IPS-18a (cell line): ENCODE measurements around the gene CCT7.

Source experiments
- H3K27ac ChIP-seq: one replicate; pipeline ENCODE4 v1.5.1; 2013; ENCODE audit warnings: low read length
- H3K27me3 ChIP-seq: one replicate; pipeline ENCODE4 v1.6.1; 2013; ENCODE audit warnings: mild to moderate bottlenecking, low read length; ENCODE audit not compliant: control insufficient read depth, insufficient read depth
- H3K36me3 ChIP-seq: one replicate; pipeline ENCODE4 v1.6.1; 2013; ENCODE audit warnings: low read depth, low read length; ENCODE audit not compliant: control insufficient read depth
- H3K4me1 ChIP-seq: one replicate; pipeline ENCODE4 v1.6.1; 2013; ENCODE audit warnings: low read depth, low read length; ENCODE audit not compliant: control insufficient read depth
- H3K4me3 ChIP-seq: one replicate; pipeline ENCODE4 v1.5.1; 2013; ENCODE audit warnings: low read length
- H3K9ac ChIP-seq: one replicate; pipeline ENCODE4 v1.6.1; 2013; ENCODE audit warnings: mild to moderate bottlenecking, low read length, moderate library complexity
- H3K9me3 ChIP-seq: one replicate; pipeline ENCODE4 v1.6.1; 2013; ENCODE audit warnings: low read depth, low read length; ENCODE audit not compliant: control insufficient read depth

Gene CCT7

DNA sequence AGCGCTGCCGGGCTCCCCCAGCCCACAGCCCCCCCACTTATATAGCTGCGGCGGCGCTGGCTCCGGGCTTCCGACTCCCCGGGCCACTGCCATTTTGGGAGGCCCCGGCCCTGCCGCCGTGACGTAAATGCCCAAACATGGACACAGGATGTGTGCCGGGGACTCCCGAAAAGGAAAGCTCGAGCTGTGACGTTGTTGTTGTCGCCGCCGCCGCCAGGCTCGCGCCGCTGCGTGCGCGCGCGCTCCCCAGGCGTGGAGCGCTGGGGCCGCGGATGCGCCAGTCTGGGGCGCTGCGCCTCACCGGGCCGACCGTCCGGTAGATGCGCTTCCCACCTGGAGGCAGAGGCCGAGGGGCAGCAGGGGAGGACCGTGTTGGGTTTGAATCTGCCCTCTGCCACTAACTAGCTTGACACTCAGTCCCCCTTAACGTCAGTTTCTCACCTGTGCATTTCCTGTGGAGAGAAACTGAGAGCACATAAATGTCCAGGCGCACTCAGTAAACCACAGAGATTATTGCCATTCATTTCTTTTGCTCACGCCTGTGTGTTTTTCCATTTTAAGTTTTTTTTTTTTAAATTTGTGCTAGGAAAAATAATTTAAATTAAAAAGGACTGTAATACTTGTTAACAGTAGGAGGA is 59.5 kb downstream of the CCT7 start, which contains the start of gene EGR4:
TSS of gene EGR4 (minus strand) at position 15 of the 638 bp plus-strand sequence. CDS start 231 bp downstream, outside the sequence.
- Histone ChIP-seq H3K27me3 (peaks cover 94% of the 10 kb centered on the region), H3K9ac (no peak within 1 kb of the TSS)

DNA sequence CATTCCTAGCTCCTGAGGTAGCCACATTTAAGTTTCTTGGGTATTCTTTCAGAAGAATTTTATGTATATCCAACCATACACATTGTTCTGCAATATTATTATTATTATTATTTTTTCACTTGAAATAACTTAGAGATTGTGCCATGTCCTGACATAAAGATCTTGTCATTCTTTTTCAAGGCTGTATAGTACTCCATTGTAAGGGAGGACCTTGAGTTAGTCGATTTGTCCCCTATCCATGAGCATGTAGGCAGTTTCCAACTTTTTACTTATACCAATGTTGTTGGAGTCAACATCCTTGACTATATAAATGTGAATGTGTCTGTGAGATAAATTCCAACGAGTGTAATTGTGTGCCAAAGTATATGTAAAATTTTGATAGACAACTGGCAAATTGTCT is 60.1 kb downstream of the CCT7 start:
- no peak overlapping the region for H3K9ac ChIP-seq
- H3K4me1 ChIP-seq: no peaks in the 10 kb centered on the region
- H3K36me3 ChIP-seq: no peaks in the 10 kb centered on the region
- H3K27me3 ChIP-seq: peaks cover 88% of the 10 kb centered on the region
- no peaks in the 10 kb centered on the region for H3K9me3 ChIP-seq
- H3K27ac ChIP-seq: no peak overlapping the region
- no peak overlapping the region for H3K4me3 ChIP-seq

More for the DNA sequence above, 59.5 kb downstream of the CCT7 start, which contains the start of gene EGR4:
- no peaks in the 10 kb centered on the region for H3K4me1 ChIP-seq
- H3K4me3 ChIP-seq: peak within 1 kb of the TSS; percentile 55
- H3K36me3 ChIP-seq: no peaks in the 10 kb centered on the region
- H3K27ac ChIP-seq: no peak within 1 kb of the TSS
- H3K9me3 ChIP-seq: no peaks in the 10 kb centered on the region

DNA sequence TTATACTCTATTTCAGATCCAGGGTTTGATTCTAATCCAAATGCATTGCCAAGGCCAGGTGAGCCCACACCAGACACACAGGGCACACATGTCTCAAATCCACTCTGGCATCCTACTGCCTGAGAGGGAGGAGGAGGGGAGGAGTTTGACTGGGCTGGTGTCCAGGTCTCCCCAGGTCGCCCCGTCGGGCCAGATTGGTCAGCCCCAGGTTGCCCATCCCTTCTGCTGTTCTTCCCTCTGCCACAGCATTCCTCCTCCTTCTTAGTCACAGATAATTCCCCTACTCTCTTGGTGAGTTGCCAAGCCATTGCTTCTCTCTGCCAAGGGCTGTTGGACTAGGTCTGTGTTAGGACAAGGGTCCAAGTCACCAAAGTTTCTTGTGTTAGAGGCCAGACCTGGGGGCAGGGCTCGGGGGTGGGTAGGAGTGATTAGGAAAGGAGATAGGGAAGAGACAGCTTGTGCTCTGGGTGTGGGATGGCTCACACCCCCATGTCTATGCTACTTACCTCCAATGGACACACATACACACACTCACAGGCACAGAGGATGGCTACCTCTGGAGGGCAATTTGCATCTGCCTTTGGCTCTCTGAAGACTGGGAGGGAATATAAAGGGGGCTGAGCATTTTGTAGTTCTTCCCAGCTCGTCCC is 61.8 kb downstream of the CCT7 start:
- no peaks in the 10 kb centered on the region for H3K4me1 ChIP-seq
- peaks cover 81% of the 10 kb centered on the region for H3K27me3 ChIP-seq
- no peak overlapping the region for H3K9ac ChIP-seq

GRCh38 chr2:73297151-73297559 is 63.0 kb downstream of the CCT7 start:
- H3K9ac ChIP-seq: no peak overlapping the region
- no peak overlapping the region for H3K27ac ChIP-seq
- H3K36me3 ChIP-seq: no peaks in the 10 kb centered on the region
- H3K27me3 ChIP-seq: peaks cover 68% of the 10 kb centered on the region
- H3K9me3 ChIP-seq: no peaks in the 10 kb centered on the region
- no peak overlapping the region for H3K4me3 ChIP-seq
- no peaks in the 10 kb centered on the region for H3K4me1 ChIP-seq

More for the DNA sequence above, 61.8 kb downstream of the CCT7 start:
- H3K36me3 ChIP-seq: no peaks in the 10 kb centered on the region
- no peak overlapping the region for H3K4me3 ChIP-seq
- no peaks in the 10 kb centered on the region for H3K9me3 ChIP-seq
- no peak overlapping the region for H3K27ac ChIP-seq

- no peak overlapping the region for H3K9ac ChIP-seq
- H3K9me3 ChIP-seq: no peaks in the 10 kb centered on the region
- peaks cover 64% of the 10 kb centered on the region for H3K27me3 ChIP-seq
- H3K4me1 ChIP-seq: no peaks in the 10 kb centered on the region
- H3K36me3 ChIP-seq: no peaks in the 10 kb centered on the region
- H3K27ac ChIP-seq: no peak overlapping the region
- no peak overlapping the region for H3K4me3 ChIP-seq
These were observed 63.5 kb downstream of the CCT7 start for GRCh38 chr2:73297586-73297985.

GRCh38 chr2:73300926-73301325 is 66.8 kb downstream of the CCT7 start:
- H3K9ac ChIP-seq: no peak overlapping the region
- H3K27me3 ChIP-seq: peaks cover 30% of the 10 kb centered on the region
- no peaks in the 10 kb centered on the region for H3K36me3 ChIP-seq
- no peaks in the 10 kb centered on the region for H3K9me3 ChIP-seq
- no peak overlapping the region for H3K4me3 ChIP-seq
- no peaks in the 10 kb centered on the region for H3K4me1 ChIP-seq
- no peak overlapping the region for H3K27ac ChIP-seq

DNA sequence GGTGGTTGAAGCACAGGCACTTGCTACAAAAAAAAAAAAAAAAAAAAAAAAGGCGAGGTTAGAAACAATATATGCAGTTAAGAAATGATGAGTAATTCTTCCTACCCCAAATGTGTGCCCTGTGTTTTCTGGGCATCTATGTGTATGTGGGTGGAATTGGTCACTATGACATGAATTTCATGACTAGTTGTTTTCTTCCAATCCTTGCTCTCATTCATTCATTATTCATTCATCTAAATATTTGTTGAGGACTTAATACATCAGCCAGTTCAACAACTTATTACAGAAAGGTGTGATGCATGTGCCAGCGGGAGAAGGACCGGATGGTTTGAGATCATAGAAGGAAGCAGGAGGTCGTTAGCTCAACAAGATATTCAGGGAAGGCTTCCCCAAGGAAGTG is 67.5 kb downstream of the CCT7 start:
- Histone ChIP-seq H3K9me3 (no peaks in the 10 kb centered on the region), H3K27me3 (peaks cover 23% of the 10 kb centered on the region), H3K9ac (no peak overlapping the region), H3K36me3 (no peaks in the 10 kb centered on the region), H3K27ac (no peak overlapping the region), H3K4me3 (no peak overlapping the region), H3K4me1 (no peaks in the 10 kb centered on the region)
